ENCODE data around the gene ZBTB20. TPM values are rescaled to one million over a fixed set of nuclear protein-coding genes. Genes with fewer than 3 reads are reported as not detected.

The ZBTB20 gene
- total and polyA plus RNA-seq, 9 donors, result 4.3 to 160 (median 107) TPM

- no peak overlapping the region for H3K27ac ChIP-seq
- WGBS, 3 donors, result 91 to 94% (median 94%) methylated on average over 2 of the region's 2 CpGs
- H3K36me3 ChIP-seq, result no peaks in the 10 kb centered on the region
- no peaks in the 10 kb centered on the region for H3K9me3 ChIP-seq
- intact Hi-C loops (cut with DNase I), result no loop called here
- H3K4me1 ChIP-seq (ENCODE audit: insufficient read depth), result peaks cover 2% of the 10 kb centered on the region
- no peak overlapping the region for H3K4me3 ChIP-seq
- DNase-seq, result no peak
- TF ChIP-seq EP300 (IDR thresholded peaks at IDR 0.05) (no peak), POLR2A (IDR thresholded peaks at IDR 0.05) (no peak), CTCF (IDR thresholded peaks at IDR 0.05) (no peak)
- no peaks in the 10 kb centered on the region for H3K27me3 ChIP-seq
Measured at GRCh38 chr3:115102046-115102445, 45.0 kb downstream of the ZBTB20 start.

- intact Hi-C loops (cut with DNase I), result no loop called here
- no peaks in the 10 kb centered on the region for H3K9me3 ChIP-seq
- 42 to 47% (median 46%) methylated on average over 2 of the region's 2 CpGs for WGBS, 3 donors
- DNase-seq, result no peak
- no peak overlapping the region for H3K27ac ChIP-seq
- H3K4me1 ChIP-seq (ENCODE audit: insufficient read depth), result peaks cover 2% of the 10 kb centered on the region
- no peaks in the 10 kb centered on the region for H3K36me3 ChIP-seq
- TF ChIP-seq CTCF (IDR thresholded peaks at IDR 0.05), result no peak
- no peak for TF ChIP-seq EP300 (IDR thresholded peaks at IDR 0.05)
- TF ChIP-seq POLR2A (IDR thresholded peaks at IDR 0.05), result no peak
- peak overlapping the region; percentile 21 for H3K4me3 ChIP-seq
- no peaks in the 10 kb centered on the region for H3K27me3 ChIP-seq
Measured at GRCh38 chr3:115100806-115101205, 46.3 kb downstream of the ZBTB20 start.

- Histone ChIP-seq H3K4me3 (peak overlapping the region; percentile 21), H3K27ac (peak overlapping the region; percentile 47 to 59), H3K9me3 (no peaks in the 10 kb centered on the region), H3K36me3 (no peaks in the 10 kb centered on the region), H3K27me3 (no peaks in the 10 kb centered on the region), H3K4me1 (ENCODE audit: insufficient read depth) (peaks cover 2% of the 10 kb centered on the region)
- peak in 1 of 3 donors; percentile 61 for TF ChIP-seq CTCF (IDR thresholded peaks at IDR 0.05)
- no peak for TF ChIP-seq EP300 (IDR thresholded peaks at IDR 0.05)
- intact Hi-C loops (cut with DNase I), result no loop called here
- WGBS, 3 donors, result 0 to 1% (median 1%) methylated on average over 5 of the region's 5 CpGs
- DNase-seq, result peak in 2 of 5 donors; percentile 20 to 24
Measured at GRCh38 chr3:115099986-115100571, 47.0 kb downstream of the ZBTB20 start.

- WGBS, 3 donors, result 7 to 12% (median 9%) methylated on average over 3 of the region's 3 CpGs
- Histone ChIP-seq H3K36me3 (no peaks in the 10 kb centered on the region), H3K4me3 (peak overlapping the region; percentile 21), H3K27me3 (no peaks in the 10 kb centered on the region), H3K4me1 (ENCODE audit: insufficient read depth) (peaks cover 2% of the 10 kb centered on the region), H3K9me3 (no peaks in the 10 kb centered on the region), H3K27ac (peak overlapping the region in 1 of 2 donors; percentile 59)
- DNase-seq, result no peak
- intact Hi-C loops (cut with DNase I), result no loop called here
- TF ChIP-seq EP300 (IDR thresholded peaks at IDR 0.05), result no peak
- TF ChIP-seq POLR2A (IDR thresholded peaks at IDR 0.05), result no peak
- TF ChIP-seq CTCF (IDR thresholded peaks at IDR 0.05), result no peak
Measured at GRCh38 chr3:115099134-115099985, 47.7 kb downstream of the ZBTB20 start.
